K562 (cell line): ENCODE results near the gene EXOC3. TPM values are rescaled to one million over a fixed set of nuclear protein-coding genes. Genes with fewer than 3 reads are reported as not detected.

ENCODE experiments used
- ATAC-seq: fragments of 200-7000 bp; cut with Tn5 transposase; 3 replicates; pipeline ENCODE4 v1.9.1; 2020; ENCODE audit warnings: moderate library complexity
- BruUV-seq: library from RNA; stranded (reverse); fragments of 400-500 nt; replicated peaks from 2 replicates; lab custom pipeline; 2021; lab: Mats Ljungman, UMichigan
- CTCF ChIA-PET: fragments of 300-600 bp; formaldehyde crosslinking; extraction: SDS; loops from one replicate; lab custom pipeline; 2021; ENCODE audit warnings: low intra/inter-chr PET ratio; lab: Yijun Ruan, JAX
- POLR2A ChIA-PET: fragments of 300-600, 350-650 bp; sonication (Branson Sonifier 250); formaldehyde crosslinking; extraction: SDS; loops from one replicate; lab custom pipeline; 2021; ENCODE audit warnings: antibody characterized with exemption, inconsistent platforms; lab: Yijun Ruan, JAX
- DNase-seq, 4 experiments: peaks; one replicate each; pipeline versions ENCODE4 v3.0.0 to v3.0.0-alpha.2; 2011 to 2018; ENCODE audit warnings: low spot score in 3 of 4, mixed read lengths in 3 of 4; ENCODE audit errors: extremely low read depth in 1 of 4
- FAIRE-seq: peaks from 2 replicates; lab custom pipeline; 2011; peaks lifted over from hg19 to GRCh38; lab: Jason Lieb, UNC
- H2AFZ ChIP-seq: 2 replicates; pipeline ENCODE4 v1.6.0; 2011; ENCODE audit warnings: low read depth, low read length, control low read depth, inconsistent platforms
- H3K27ac ChIP-seq: fragments of 200-600 bp; 3 replicates; pipeline ENCODE4 v1.8.0; 2011; ENCODE audit warnings: low read depth, mild to moderate bottlenecking, control low read depth, inconsistent platforms, low read length, moderate library complexity, mixed read lengths; ENCODE audit errors: extremely low read depth
- H3K27me3 ChIP-seq, 2 experiments: fragments of 300-600 bp in 1 of 2; 2 replicates in 1 of 2; 3 replicates in 1 of 2; pipeline versions ENCODE4 v1.6.0 to v1.8.0; 2011; ENCODE audit warnings: inconsistent platforms in 2 of 2, low read length in 2 of 2, mild to moderate bottlenecking in 1 of 2, mixed read lengths in 1 of 2, moderate library complexity in 1 of 2; ENCODE audit not compliant: control insufficient read depth in 2 of 2, insufficient read depth in 2 of 2
- H3K36me3 ChIP-seq: fragments of 300-600 bp; 3 replicates; pipeline ENCODE4 v1.8.0; 2011; ENCODE audit warnings: mild to moderate bottlenecking, low read length, inconsistent platforms; ENCODE audit not compliant: control insufficient read depth, insufficient read depth
- H3K4me1 ChIP-seq, 2 experiments: fragments of 200-600 bp in 1 of 2; replicated peaks in 1 of 2; 2 replicates in 1 of 2; 3 replicates in 1 of 2; pipeline versions ENCODE4 v1.5.1 to v1.8.0; 2011; ENCODE audit warnings: inconsistent platforms in 2 of 2, low read length in 2 of 2, mild to moderate bottlenecking in 1 of 2, mixed read lengths in 1 of 2, moderate library complexity in 1 of 2; ENCODE audit not compliant: control insufficient read depth in 2 of 2, insufficient read depth in 2 of 2
- H3K4me2 ChIP-seq: 2 replicates; pipeline ENCODE4 v1.6.1; 2011; ENCODE audit warnings: low read length, control low read depth, inconsistent platforms, mixed read lengths; ENCODE audit not compliant: insufficient read depth
- H3K4me3 ChIP-seq: fragments of 200-600 bp; sonication (generic), shearing (Covaris generic); 2 replicates; pipeline ENCODE4 v1.5.1; 2016; ENCODE audit warnings: control low read depth, inconsistent platforms
- H3K79me2 ChIP-seq: fragments of 200-600 bp; 3 replicates; pipeline ENCODE4 v1.8.0; 2011; ENCODE audit warnings: low read length, inconsistent platforms; ENCODE audit not compliant: control insufficient read depth, insufficient read depth
- H3K9ac ChIP-seq, 2 experiments: 2 replicates each; pipeline versions ENCODE4 v1.6.0 to v1.6.1; 2011; ENCODE audit warnings: low read depth in 2 of 2, low read length in 2 of 2, control low read depth in 1 of 2, inconsistent platforms in 1 of 2, mild to moderate bottlenecking in 1 of 2, mixed read lengths in 1 of 2; ENCODE audit not compliant: insufficient read depth in 1 of 2
- H3K9me1 ChIP-seq: one replicate; pipeline ENCODE4 v1.6.0; 2011; ENCODE audit warnings: inconsistent platforms, mild to moderate bottlenecking, low read length, moderate library complexity; ENCODE audit not compliant: control insufficient read depth, insufficient read depth
- H3K9me3 ChIP-seq: replicated peaks from 2 replicates; pipeline ENCODE4 v1.5.1; 2011; ENCODE audit warnings: low read depth, low read length, inconsistent platforms; ENCODE audit not compliant: control insufficient read depth, insufficient read depth
- H4K20me1 ChIP-seq: replicated peaks from 2 replicates; pipeline ENCODE4 v1.6.1; 2011; ENCODE audit warnings: low read length, inconsistent platforms, mixed read lengths; ENCODE audit not compliant: control insufficient read depth, insufficient read depth
- CBFA2T2 ChIP-seq: fragments of 450-650 bp; conservative IDR thresholded peaks from 2 replicates; pipeline ENCODE4 v1.6.1; 2017; ENCODE audit warnings: mild to moderate bottlenecking
- FIP1L1 ChIP-seq: fragments of 200-400 bp; formaldehyde crosslinking; IDR thresholded peaks from 2 replicates; pipeline ENCODE4 v1.6.1; 2018; ENCODE audit warnings: mild to moderate bottlenecking, low read depth, low read length; ENCODE audit not compliant: poor library complexity, severe bottlenecking
- FOXM1 ChIP-seq, 2 experiments: fragments of 450-650 bp in 1 of 2; sonication (generic) in 1 of 2; formaldehyde crosslinking in 1 of 2; IDR thresholded peaks; 2 replicates each; pipeline versions ENCODE4 v1.6.1 to v1.9.0; 2017 to 2022; ENCODE audit warnings: low read depth in 2 of 2, mild to moderate bottlenecking in 2 of 2, missing genetic modification reagents in 1 of 2, moderate library complexity in 1 of 2
- KLF10 ChIP-seq: fragments of 250-450 bp; sonication (Bioruptor Pico); IDR thresholded peaks from 2 replicates; pipeline ENCODE4 v1.6.1; 2021; ENCODE audit warnings: matching md5 sums
- MXI1 ChIP-seq: IDR thresholded peaks from 2 replicates; pipeline ENCODE4 v1.6.1; 2011; ENCODE audit warnings: low read depth, mild to moderate bottlenecking, improper control_type of control experiment, low read length
- RBBP5 ChIP-seq: fragments of 200-600 bp; sonication (generic); IDR thresholded peaks from 2 replicates; pipeline ENCODE4 v1.6.1; 2012; ENCODE audit warnings: borderline replicate concordance, mild to moderate bottlenecking, low read length, control low read depth, inconsistent platforms; ENCODE audit not compliant: insufficient read depth, poor library complexity, severe bottlenecking
- TBP ChIP-seq: optimal IDR thresholded peaks from 2 replicates; pipeline ENCODE3; 2011; ENCODE audit warnings: low read depth, low read length, improper control_type of control experiment
- TEAD4 ChIP-seq, 2 experiments: sonication (generic) in 1 of 2; formaldehyde crosslinking in 1 of 2; IDR thresholded peaks; 2 replicates each; pipeline versions ENCODE4 v1.6.1 to v1.8.0; 2012 to 2022; ENCODE audit warnings: borderline replicate concordance in 1 of 2, inconsistent platforms in 1 of 2, low read length in 1 of 2, mild to moderate bottlenecking in 1 of 2, missing genetic modification reagents in 1 of 2
- ZNF175 ChIP-seq: fragments of 200-800 bp; sonication (Bioruptor generic); IDR thresholded peaks from 2 replicates; pipeline ENCODE4 v1.6.1; 2016; ENCODE audit warnings: low read depth, mild to moderate bottlenecking, missing genetic modification characterization, missing compliant biosample characterization
- WGBS: fragments of 100-300 bp; shearing (Covaris generic); methylation state at CpG from one replicate; pipeline ENCODE4 v1.1.6; 2016; ENCODE audit warnings: low coverage, mixed read lengths; ENCODE audit not compliant: insufficient coverage; ENCODE audit errors: missing lambda C conversion rate; 5-methylcytosine and 5-hydroxymethylcytosine counted together
- in situ Hi-C: fragments of 300-500 bp; cut with MboI; formaldehyde crosslinking; loops from 4 replicates; pipeline ENCODE4 v1.15.0; 2018; ENCODE audit warnings: inconsistent platforms, mixed read lengths
- intact Hi-C: fragments of 100-400 bp; cut with micrococcal nuclease; formaldehyde crosslinking; loops from 2 replicates; pipeline ENCODE4 v1.14.2; 2022
- polyA plus RNA-seq, 8 experiments: library from polyadenylated mRNA; depleted of rRNA in 4 of 8; stranded (reverse) in 5 of 8; unstranded in 3 of 8; fragments of >200 nt; fragmentation: Nextera tagmentation in 2 of 8; fragmentation: Illumina TruSeq in 1 of 8; extraction: Ambion mirVana in 2 of 8; extraction: Trizol in 1 of 8; gene quantifications; 2 replicates each; pipeline versions ENCODE4 v1.2.1 to v1.2.3, GENCODE V29; 2011 to 2014; ENCODE audit warnings: inconsistent platforms in 1 of 8, missing spikeins in 1 of 8
- total RNA-seq, 7 experiments: library from RNA; depleted of rRNA in 6 of 7; stranded (reverse); fragments of >200 nt in 6 of 7; fragmentation: Illumina TruSeq in 2 of 7; extraction: Trizol in 2 of 7; gene quantifications; 2 replicates each; pipeline versions ENCODE4 v1.2.1 to v1.2.3, GENCODE V29; 2011 to 2021; ENCODE audit warnings: low replicate concordance in 1 of 7

EXOC3 gene
- total and polyA plus RNA-seq, 9 of the 15 experiments (the other 6 are each of a cell fraction or from before 2014, with no cell fraction given) = 1.4 to 41.9 (median 22.4) TPM

DNA sequence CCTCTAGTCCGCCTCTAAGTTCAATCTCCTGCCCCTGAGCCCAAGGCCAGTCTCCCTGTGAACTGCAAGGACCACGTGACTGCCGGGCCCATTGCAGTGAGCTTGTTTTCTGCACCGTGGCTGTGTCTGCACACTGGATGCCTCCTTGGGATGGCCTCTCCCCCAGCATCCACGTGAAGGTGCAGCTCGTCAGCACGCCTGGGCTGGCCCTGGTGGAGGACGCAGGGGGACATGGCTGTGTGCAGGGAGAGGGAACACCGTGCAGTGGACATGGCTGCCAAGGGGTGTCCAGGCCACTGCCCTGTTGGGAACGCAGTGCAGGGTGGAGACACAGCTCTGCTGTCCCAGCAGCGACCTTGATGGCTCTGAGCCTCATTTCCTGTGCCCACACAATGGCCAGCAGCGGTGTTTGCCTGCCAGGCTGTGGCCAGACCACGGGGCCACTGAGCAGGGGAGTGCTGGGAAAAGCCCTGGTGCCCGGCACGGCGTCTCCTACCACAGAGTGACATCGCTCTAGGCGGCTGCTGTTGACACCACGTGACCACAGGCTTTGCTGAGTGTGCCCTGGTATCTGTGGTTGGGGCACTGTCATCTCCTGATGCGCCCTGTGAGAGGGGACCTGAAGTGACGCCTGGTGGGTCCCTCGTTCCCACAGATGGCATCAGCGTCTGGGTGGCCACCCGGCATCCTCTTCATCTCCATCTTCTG, 26.9 kb upstream of the EXOC3 start (continued):
- TF ChIP-seq TEAD4 (IDR thresholded peaks at IDR 0.05; ENCODE audit: low read length) (no peak), TEAD4 (CRISPR knock-in tag; IDR thresholded peaks at IDR 0.05; ENCODE audit: borderline replicate concordance) (0 out of 2 replicates have a peak, but pooled peaks have one; percentile 58), CBFA2T2 (peak; percentile 38; the same call in 1 of the 2 replicates)

DNA sequence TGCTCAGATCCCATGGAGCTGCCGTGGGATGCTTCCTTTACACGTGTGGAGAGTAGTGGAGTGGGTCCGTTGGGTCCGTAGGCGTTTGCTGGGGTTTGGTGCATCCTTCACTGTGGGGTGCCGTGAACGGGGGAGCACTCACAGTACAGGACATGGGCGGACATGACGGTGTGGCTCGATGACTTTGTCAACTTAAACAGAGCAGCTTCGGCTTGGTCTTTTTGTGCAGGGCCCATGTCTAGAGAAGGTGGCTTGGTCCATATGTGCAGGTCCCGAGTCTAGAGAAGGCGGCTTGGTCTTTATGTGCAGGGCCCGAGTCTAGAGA, 26.4 kb upstream of the EXOC3 start:
- ChIA-PET POLR2A (no interaction called here), CTCF (no interaction called here)
- DNase-seq (no peak), FAIRE-seq (no peak), ATAC-seq (no peak)
- Histone ChIP-seq H3K9ac (peak overlapping the region in 1 of 2 experiments; percentile 95; a peak in 2 of 4 replicates), H3K4me1 (peaks cover 14 to 44% of the 10 kb centered on the region in 2 experiments), H3K27ac (no peak overlapping the region), H3K27me3 (peaks cover 6 to 21% of the 10 kb centered on the region in 2 experiments; a peak in 3 of 5 replicates), H3K9me1 (no peaks in the 10 kb centered on the region), H3K36me3 (no peaks in the 10 kb centered on the region), H4K20me1 (no peaks in the 10 kb centered on the region), H3K4me2 (no peak overlapping the region), H2AFZ (no peak overlapping the region), H3K79me2 (no peaks in the 10 kb centered on the region), H3K4me3 (no peak overlapping the region), H3K9me3 (no peaks in the 10 kb centered on the region)
- in situ Hi-C loops = no loop called here
- no TSS peak for BruUV-seq
- TF ChIP-seq MXI1 = no peak
- no peak for TF ChIP-seq RBBP5
- TF ChIP-seq FIP1L1 = no peak
- no peak for TF ChIP-seq ZNF175
- no peak for TF ChIP-seq KLF10 (CRISPR knock-in tag)
- TF ChIP-seq TBP = no peak
- TF ChIP-seq FOXM1 (IDR thresholded peaks at IDR 0.05; ENCODE audit: low read depth) = no peak
- no peak for TF ChIP-seq FOXM1 (CRISPR knock-in tag; IDR thresholded peaks at IDR 0.05; ENCODE audit: low read depth)
- intact Hi-C loops = no loop called here
- WGBS = 66% methylated on average over 14 of the region's 14 CpGs
